K562 (cell line): ENCODE data around the gene MYL12A. TPM values are rescaled to one million over a fixed set of nuclear protein-coding genes. Genes with fewer than 3 reads are reported as not detected.

ENCODE experiments used
- AFF4 ChIP-seq: sonication (generic); formaldehyde crosslinking; IDR thresholded peaks from 2 replicates; pipeline ENCODE4 v1.8.0; 2023; ENCODE audit warnings: mild to moderate bottlenecking, missing genetic modification reagents
- BDP1 ChIP-seq: IDR thresholded peaks from 3 replicates; pipeline ENCODE4 v1.6.1; 2011; ENCODE audit not compliant: insufficient read length, insufficient read depth
- CHD1 ChIP-seq: fragments of 200-600 bp; sonication (generic); IDR thresholded peaks from one replicate; pipeline ENCODE4 v1.6.1; 2012; ENCODE audit warnings: mild to moderate bottlenecking, moderate library complexity, low read length, inconsistent platforms
- COPS2 ChIP-seq: fragments of 450-650 bp; conservative IDR thresholded peaks from 2 replicates; pipeline ENCODE4 v1.6.1; 2016; ENCODE audit warnings: mild to moderate bottlenecking, moderate library complexity
- CTCFL ChIP-seq: IDR thresholded peaks from 2 replicates; pipeline ENCODE4 v1.6.1; 2011; ENCODE audit warnings: borderline replicate concordance, low read depth, mild to moderate bottlenecking, moderate library complexity, low read length; ENCODE audit not compliant: insufficient read depth, poor library complexity, severe bottlenecking
- EP300 ChIP-seq: IDR thresholded peaks from 2 replicates; pipeline ENCODE4 v1.6.1; 2012; ENCODE audit warnings: low read length, improper control_type of control experiment
- HBP1 ChIP-seq: fragments of 450-650 bp; formaldehyde crosslinking; IDR thresholded peaks from 2 replicates; pipeline ENCODE4 v1.4.0; 2022; ENCODE audit warnings: missing genetic modification characterization
- HNRNPK ChIP-seq: fragments of 200-400 bp; formaldehyde crosslinking; IDR thresholded peaks from one replicate; pipeline ENCODE4 v1.6.1; 2018; ENCODE audit warnings: mild to moderate bottlenecking, low read depth, low read length; ENCODE audit not compliant: poor library complexity, severe bottlenecking
- LARP7 ChIP-seq: fragments of 450-650 bp; IDR thresholded peaks from 2 replicates; pipeline ENCODE4 v1.6.1; 2016
- MAFG ChIP-seq: fragments of 450-650 bp; conservative IDR thresholded peaks from 2 replicates; pipeline ENCODE4 v1.6.1; 2016; ENCODE audit warnings: missing genetic modification characterization, missing compliant biosample characterization
- MECOM ChIP-seq: fragments of 250-450 bp; sonication (Bioruptor Pico); IDR thresholded peaks from 2 replicates; pipeline ENCODE4 v1.8.0; 2022; ENCODE audit warnings: inconsistent platforms
- PPARD ChIP-seq: fragments of 250-450 bp; sonication (Bioruptor Pico); IDR thresholded peaks from 2 replicates; pipeline ENCODE4 v1.8.0; 2022; ENCODE audit warnings: inconsistent platforms, mild to moderate bottlenecking, moderate library complexity
- RBM15 ChIP-seq: fragments of 200-400 bp; formaldehyde crosslinking; IDR thresholded peaks from 2 replicates; pipeline ENCODE4 v1.6.1; 2018; ENCODE audit warnings: mild to moderate bottlenecking, low read length, moderate library complexity; ENCODE audit not compliant: insufficient read depth
- SMARCA4 ChIP-seq: fragments of 450-650 bp; IDR thresholded peaks from 2 replicates; pipeline ENCODE4 v1.6.1; 2016
- TAF9B ChIP-seq: fragments of 450-650 bp; IDR thresholded peaks from 2 replicates; pipeline ENCODE4 v1.6.1; 2018; ENCODE audit warnings: mild to moderate bottlenecking; ENCODE audit not compliant: partially characterized antibody
- THRA ChIP-seq: fragments of 450-650 bp; IDR thresholded peaks from 2 replicates; pipeline ENCODE4 v1.6.1; 2017; ENCODE audit warnings: mild to moderate bottlenecking, moderate library complexity
- ZC3H8 ChIP-seq: fragments of 450-650 bp; IDR thresholded peaks from 2 replicates; pipeline ENCODE4 v1.6.1; 2017
- ZFP36 ChIP-seq: fragments of 150-350 bp; IDR thresholded peaks from 2 replicates; pipeline ENCODE4 v1.6.1; 2018; ENCODE audit warnings: low read length, low read depth; ENCODE audit not compliant: partially characterized antibody
- ZNF3 ChIP-seq: fragments of 250-450 bp; sonication (Bioruptor Pico); IDR thresholded peaks from 2 replicates; pipeline ENCODE4 v1.5.0; 2021; ENCODE audit warnings: mild to moderate bottlenecking, moderate library complexity
- ZNF589 ChIP-seq: fragments of 200-800 bp; sonication (Bioruptor generic); IDR thresholded peaks from 2 replicates; pipeline ENCODE4 v1.6.1; 2016; ENCODE audit warnings: low read depth, missing genetic modification characterization, missing compliant biosample characterization
- ZSCAN32 ChIP-seq: fragments of 450-650 bp; formaldehyde crosslinking; IDR thresholded peaks from 2 replicates; pipeline ENCODE4 v1.4.0; 2020; ENCODE audit warnings: mild to moderate bottlenecking, moderate library complexity
- polyA plus RNA-seq, 8 experiments: library from polyadenylated mRNA; depleted of rRNA in 4 of 8; stranded (reverse) in 5 of 8; unstranded in 3 of 8; fragments of >200 nt; fragmentation: Nextera tagmentation in 2 of 8; fragmentation: Illumina TruSeq in 1 of 8; extraction: Ambion mirVana in 2 of 8; extraction: Trizol in 1 of 8; gene quantifications; 2 replicates each; pipeline versions ENCODE4 v1.2.1 to v1.2.3, GENCODE V29; 2011 to 2014; ENCODE audit warnings: inconsistent platforms in 1 of 8, missing spikeins in 1 of 8
- total RNA-seq, 7 experiments: library from RNA; depleted of rRNA in 6 of 7; stranded (reverse); fragments of >200 nt in 6 of 7; fragmentation: Illumina TruSeq in 2 of 7; extraction: Trizol in 2 of 7; gene quantifications; 2 replicates each; pipeline versions ENCODE4 v1.2.1 to v1.2.3, GENCODE V29; 2011 to 2021; ENCODE audit warnings: low replicate concordance in 1 of 7

Gene MYL12A
- total and polyA plus RNA-seq, 9 of the 15 experiments (the other 6 are each of a cell fraction or from before 2014, with no cell fraction given): 308 to 1,031 (median 559) TPM

- TF ChIP-seq THRA (no peak), ZNF589 (CRISPR knock-in tag) (no peak), CHD1 (no peak), ZSCAN32 (CRISPR knock-in tag) (no peak), MECOM (no peak), HNRNPK (no peak), CTCFL (no peak), TAF9B (no peak), BDP1 (no peak), ZFP36 (no peak), RBM15 (no peak), ZC3H8 (no peak), ZNF3 (CRISPR knock-in tag) (no peak), AFF4 (CRISPR knock-in tag) (no peak), HBP1 (CRISPR knock-in tag) (no peak), SMARCA4 (peak; percentile 59; the same call in 1 of the 2 replicates), LARP7 (no peak), MAFG (tag) (no peak), EP300 (peak; percentile 68; the same call in 1 of the 2 replicates), PPARD (CRISPR knock-in tag) (no peak), COPS2 (no peak)
These were observed 34.1 kb upstream of the MYL12A start (continued) for GRCh38 chr18:3213300-3214059.
